Left lobe of liver (tissue), 2 donors: Measurements from ENCODE around the gene OLR1. TPM values are rescaled to one million over a fixed set of nuclear protein-coding genes. Genes with fewer than 3 reads are reported as not detected.
A peak's percentile ranks its signal among the peaks of the same experiment; 100 is the strongest.
"Not testable (repeated sequence)": the region's sequence is repeated elsewhere in the genome, so short reads cannot be mapped to it uniquely, and the experiment has no call there.

ENCODE experiments used
- ATAC-seq: fragments of 200-7000 bp; cut with Tn5 transposase; one replicate; pipeline ENCODE4 v1.9.1; 2020; ENCODE audit warnings: mild to moderate bottlenecking, moderate library complexity
- DNase-seq: peaks from one replicate; pipeline ENCODE4 v3.0.0-alpha.2; 2020; ENCODE audit warnings: low spot score
- total RNA-seq: library from RNA; stranded (reverse); gene quantifications from one replicate; pipeline ENCODE4 v1.2.1, GENCODE V29; 2021
- donor health status: DM: no; HTN: no; CAD: no; lungs with moderate emphysema.
- donor health status: DM: no; HTN: yes; CAD: no.

Gene OLR1
- total RNA-seq, result 0.50 TPM

- ATAC-seq (no peak), DNase-seq (no peak)
Observed at GRCh38 chr12:10171973-10172728, at the start of gene OLR1. OLR1 (minus strand) TSS chr12:10172132; CDS start chr12:10172077, 55 bp downstream.

- DNase-seq (peak; percentile 92), ATAC-seq (peak; percentile 94)
Observed at GRCh38 chr12:10220398-10221077, 48.6 kb upstream of the OLR1 start.

- DNase-seq (no peak), ATAC-seq (no peak)
Observed at GRCh38 chr12:10218021-10218420, 46.1 kb upstream of the OLR1 start.

GRCh38 chr12:10215946-10216345 is 44.0 kb upstream of the OLR1 start:
- not testable (repeated sequence) for ATAC-seq, DNase-seq

- DNase-seq (no peak), ATAC-seq (no peak)
Observed at GRCh38 chr12:10215436-10215835, 43.5 kb upstream of the OLR1 start.

- ATAC-seq, result peak; percentile 4
Observed at GRCh38 chr12:10214895-10215267, 42.9 kb upstream of the OLR1 start.

GRCh38 chr12:10214136-10214894 is 42.4 kb upstream of the OLR1 start:
- DNase-seq, result no peak
- ATAC-seq, result no peak

More at GRCh38 chr12:10214895-10215267, 42.9 kb upstream of the OLR1 start:
- DNase-seq, result no peak

GRCh38 chr12:10213168-10214135 is 41.5 kb upstream of the OLR1 start:
- peak; percentile 91 for DNase-seq
- peak; percentile 70 for ATAC-seq

GRCh38 chr12:10212739-10213131 is 40.8 kb upstream of the OLR1 start, which contains the start of gene GABARAPL1:
GABARAPL1 (plus strand) TSS chr12:10212877; CDS start chr12:10213130, 253 bp downstream.
- DNase-seq, result peak; percentile 92
- peak; percentile 75 for ATAC-seq

GRCh38 chr12:10211940-10212738 is 40.2 kb upstream of the OLR1 start:
- DNase-seq (peak; percentile 99), ATAC-seq (peak; percentile 77)

- ATAC-seq (no peak), DNase-seq (no peak)
Observed at GRCh38 chr12:10211101-10211939, 39.4 kb upstream of the OLR1 start.

- ATAC-seq (no peak), DNase-seq (no peak)
Observed at GRCh38 chr12:10210225-10210624, 38.3 kb upstream of the OLR1 start.

- DNase-seq, result no peak
- ATAC-seq, result no peak
Observed at GRCh38 chr12:10207136-10207535, 35.2 kb upstream of the OLR1 start.

GRCh38 chr12:10205220-10205807 is 33.4 kb upstream of the OLR1 start:
- ATAC-seq, result no peak
- DNase-seq, result no peak

- not testable (repeated sequence) for ATAC-seq, DNase-seq
Observed at GRCh38 chr12:10204495-10204894, 32.6 kb upstream of the OLR1 start.

GRCh38 chr12:10197879-10198278 is 25.9 kb upstream of the OLR1 start:
- ATAC-seq (no peak), DNase-seq (no peak)

GRCh38 chr12:10196210-10196609 is 24.3 kb upstream of the OLR1 start:
- ATAC-seq (no peak), DNase-seq (no peak)

- DNase-seq (no peak), ATAC-seq (no peak)
Observed at GRCh38 chr12:10194160-10194670, 22.3 kb upstream of the OLR1 start.
